OCI-LY7 (cell line): ENCODE results near the gene LCE4A.

Experiments
- EZH2phosphoT487 ChIP-seq: fragments of 200-600 bp; sonication (generic); IDR thresholded peaks from 2 replicates; pipeline ENCODE4 v1.6.1; 2018; ENCODE audit warnings: low read depth, borderline replicate concordance, mild to moderate bottlenecking, mixed run types, antibody characterized with exemption, low read length, moderate library complexity, mixed read lengths
- TF ChIP-seq, protein P1 (sequence below): fragments of 200-600 bp; sonication (generic); conservative IDR thresholded peaks from 2 replicates; pipeline ENCODE4 v1.5.1; 2014; ENCODE audit warnings: mild to moderate bottlenecking, antibody characterized with exemption, low read length, moderate library complexity, mixed read lengths

DNA sequence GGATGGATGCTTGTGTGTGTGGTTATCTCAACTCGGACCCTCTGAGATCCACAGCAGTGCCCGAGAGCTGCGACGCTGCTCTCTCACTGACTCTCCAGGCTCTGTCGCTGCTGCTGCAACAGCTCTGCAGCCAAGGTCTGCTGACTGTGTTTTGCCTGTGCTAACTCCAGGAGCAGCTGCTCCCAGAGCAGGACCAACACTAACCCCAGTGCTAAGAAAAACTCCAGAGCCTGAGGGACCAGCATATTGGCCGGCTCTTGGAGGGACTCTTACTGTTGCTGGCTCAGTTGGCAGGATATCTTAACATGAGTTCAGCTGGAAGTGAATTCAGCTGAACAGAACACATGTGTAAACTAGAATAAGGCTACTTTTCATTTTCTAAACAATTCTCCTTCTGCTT lies 28.5 kb upstream of the LCE4A start:
- TF ChIP-seq, protein P1, sequence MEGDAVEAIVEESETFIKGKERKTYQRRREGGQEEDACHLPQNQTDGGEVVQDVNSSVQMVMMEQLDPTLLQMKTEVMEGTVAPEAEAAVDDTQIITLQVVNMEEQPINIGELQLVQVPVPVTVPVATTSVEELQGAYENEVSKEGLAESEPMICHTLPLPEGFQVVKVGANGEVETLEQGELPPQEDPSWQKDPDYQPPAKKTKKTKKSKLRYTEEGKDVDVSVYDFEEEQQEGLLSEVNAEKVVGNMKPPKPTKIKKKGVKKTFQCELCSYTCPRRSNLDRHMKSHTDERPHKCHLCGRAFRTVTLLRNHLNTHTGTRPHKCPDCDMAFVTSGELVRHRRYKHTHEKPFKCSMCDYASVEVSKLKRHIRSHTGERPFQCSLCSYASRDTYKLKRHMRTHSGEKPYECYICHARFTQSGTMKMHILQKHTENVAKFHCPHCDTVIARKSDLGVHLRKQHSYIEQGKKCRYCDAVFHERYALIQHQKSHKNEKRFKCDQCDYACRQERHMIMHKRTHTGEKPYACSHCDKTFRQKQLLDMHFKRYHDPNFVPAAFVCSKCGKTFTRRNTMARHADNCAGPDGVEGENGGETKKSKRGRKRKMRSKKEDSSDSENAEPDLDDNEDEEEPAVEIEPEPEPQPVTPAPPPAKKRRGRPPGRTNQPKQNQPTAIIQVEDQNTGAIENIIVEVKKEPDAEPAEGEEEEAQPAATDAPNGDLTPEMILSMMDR = no peak
- TF ChIP-seq EZH2phosphoT487 = no peak
